NCI-H1694 treated with DMSO at 0.1 percent for 48 hours (cell line): ENCODE measurements around the gene SLC34A1.

Experiments used
- DNase-seq: peaks from one replicate; lab custom pipeline; 2025; lab: John Stamatoyannopoulos, UW

Gene SLC34A1

DNA sequence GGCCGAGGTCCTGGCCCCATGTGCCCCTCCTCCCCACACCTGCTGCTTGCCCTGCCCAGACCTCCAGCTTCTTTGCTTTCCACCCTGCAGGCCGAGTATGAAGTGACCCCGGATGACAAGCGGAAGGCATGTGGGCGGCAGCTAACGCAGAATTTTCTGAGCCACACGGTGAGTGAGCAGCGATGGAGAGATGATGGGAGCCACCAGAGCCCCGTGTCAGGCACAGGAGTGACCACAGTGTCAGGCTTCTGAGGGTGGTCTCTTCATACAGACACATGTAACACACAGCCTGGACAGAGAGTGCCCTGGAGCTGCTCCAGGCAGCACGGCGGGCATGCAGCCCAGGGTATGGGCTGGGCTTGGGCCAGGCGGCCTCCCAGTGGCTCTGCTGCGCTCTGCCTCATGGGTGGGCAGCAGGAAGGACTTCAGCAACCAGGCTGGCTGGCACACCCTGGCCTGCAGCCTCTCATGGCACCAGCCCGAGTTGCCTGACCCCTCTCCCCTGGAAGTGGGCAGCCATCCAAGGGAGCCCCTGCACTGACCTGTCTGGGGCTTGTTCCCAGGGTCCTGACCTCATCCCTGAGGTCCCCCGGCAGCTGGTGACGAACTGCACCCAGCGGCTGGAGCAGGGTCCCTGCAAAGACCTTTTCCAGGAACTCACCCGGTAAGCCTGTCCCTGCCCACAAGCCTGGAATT lies 48.1 kb downstream of the SLC34A1 start:
- DNase-seq, result no peak

DNA sequence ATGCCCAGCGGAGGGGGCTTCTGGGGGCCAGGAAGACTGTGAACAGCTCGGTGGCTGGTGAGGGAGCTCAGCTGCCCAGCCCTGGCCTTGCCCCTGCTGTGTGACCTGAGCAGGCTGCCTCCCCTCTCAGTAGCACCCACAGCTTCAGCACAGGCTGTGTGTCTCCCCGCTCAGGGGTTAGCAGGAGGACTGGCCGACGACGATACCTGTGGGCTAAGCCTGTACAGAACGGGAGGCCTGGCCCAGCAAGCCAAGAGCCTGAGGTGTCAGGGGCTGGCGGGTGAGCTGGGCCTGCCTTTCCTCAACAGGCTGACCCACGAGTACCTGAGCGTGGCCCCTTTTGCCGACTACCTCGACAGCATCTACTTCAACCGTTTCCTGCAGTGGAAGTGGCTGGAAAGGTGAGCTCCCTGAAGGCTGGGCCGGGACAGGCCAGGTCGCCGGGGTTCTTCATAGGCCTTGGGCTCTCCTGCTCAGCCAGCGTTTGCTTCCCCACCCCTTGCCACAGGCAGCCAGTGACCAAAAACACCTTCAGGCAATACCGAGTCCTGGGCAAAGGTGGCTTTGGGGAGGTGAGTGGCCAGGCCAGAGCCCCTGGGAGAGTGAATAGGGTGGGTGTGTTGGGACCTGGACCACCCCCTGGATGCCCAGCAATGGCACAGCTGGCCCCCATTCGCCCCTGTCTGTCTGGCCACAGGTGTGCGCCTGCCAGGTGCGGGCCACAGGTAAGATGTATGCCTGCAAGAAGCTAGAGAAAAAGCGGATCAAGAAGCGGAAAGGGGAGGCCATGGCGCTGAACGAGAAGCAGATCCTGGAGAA lies 48.8 kb downstream of the SLC34A1 start:
- no peak for DNase-seq

DNA sequence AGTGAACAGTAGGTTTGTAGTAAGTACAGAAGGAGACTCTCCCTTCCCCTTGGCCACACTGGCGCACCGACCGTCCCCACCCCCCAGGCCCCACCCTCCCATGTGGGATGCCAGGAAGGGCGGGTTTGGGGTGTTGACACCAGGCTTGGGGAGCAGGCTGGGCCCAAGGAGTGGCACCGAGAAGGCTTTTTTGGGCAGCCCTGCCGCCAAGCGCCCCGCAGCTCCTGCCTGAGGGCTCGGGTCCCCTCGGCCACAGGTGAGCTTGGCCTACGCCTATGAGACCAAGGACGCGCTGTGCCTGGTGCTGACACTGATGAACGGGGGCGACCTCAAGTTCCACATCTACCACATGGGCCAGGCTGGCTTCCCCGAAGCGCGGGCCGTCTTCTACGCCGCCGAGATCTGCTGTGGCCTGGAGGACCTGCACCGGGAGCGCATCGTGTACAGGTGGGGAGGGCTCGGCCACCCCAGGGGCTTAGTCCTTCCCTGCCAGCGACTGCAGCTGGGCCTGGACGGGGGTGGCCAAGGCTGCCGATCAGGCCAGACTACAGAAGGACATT lies 49.5 kb downstream of the SLC34A1 start:
- DNase-seq, result no peak

DNA sequence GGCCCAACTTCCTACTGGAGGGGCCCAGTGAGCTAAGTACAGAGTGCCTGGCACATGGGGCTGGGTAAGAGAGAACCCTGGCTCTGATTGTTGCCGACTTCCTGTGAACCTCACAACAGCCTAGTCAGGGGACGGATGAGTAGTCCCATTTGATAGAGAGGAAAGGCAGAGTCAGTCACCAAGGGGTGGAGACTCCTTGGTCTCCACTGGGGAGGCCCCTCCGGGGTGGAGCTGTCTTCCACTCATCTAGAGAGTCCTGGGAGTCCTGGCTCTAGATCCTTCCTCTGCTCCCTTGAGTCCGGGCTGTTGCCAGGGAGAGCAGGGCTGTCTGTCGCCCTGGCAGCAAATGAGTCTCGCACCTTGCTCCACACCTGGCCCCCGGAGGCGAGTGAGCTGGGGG lies 50.2 kb downstream of the SLC34A1 start:
- no peak for DNase-seq

DNA sequence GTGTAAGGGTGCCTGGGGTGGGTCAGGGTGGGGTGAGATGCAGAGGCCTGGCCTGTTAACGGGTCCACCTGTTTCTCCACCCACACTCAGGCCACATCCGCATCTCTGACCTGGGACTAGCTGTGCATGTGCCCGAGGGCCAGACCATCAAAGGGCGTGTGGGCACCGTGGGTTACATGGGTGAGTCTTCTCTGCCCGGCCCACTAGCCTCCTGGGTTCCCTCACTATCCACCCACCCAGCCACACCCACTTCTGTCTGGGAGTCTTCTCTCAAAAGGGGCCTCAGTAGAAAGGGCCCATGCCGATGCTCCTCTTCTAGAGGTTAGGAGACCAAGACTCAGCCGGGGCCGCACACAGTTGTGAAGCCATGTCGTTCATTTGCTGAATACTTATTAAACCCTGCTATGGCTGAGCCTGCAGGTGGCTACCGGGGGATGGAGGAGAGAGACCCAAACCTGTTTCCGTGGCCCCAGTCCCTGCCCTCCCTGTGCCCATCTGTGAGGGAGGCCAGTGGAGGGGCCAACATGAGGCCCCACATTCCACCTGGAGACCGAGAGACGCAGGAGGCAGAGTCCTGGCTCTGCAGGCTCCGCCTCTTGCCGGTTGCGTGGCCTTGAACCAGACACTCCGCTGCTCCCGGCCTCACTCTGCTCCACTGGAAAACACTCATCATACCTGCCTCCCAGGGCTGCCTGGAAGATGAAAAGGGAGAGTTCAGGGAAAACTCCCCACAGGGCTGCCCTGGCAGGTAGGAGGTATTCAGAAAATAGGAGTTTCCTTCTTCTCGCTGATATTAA lies 50.9 kb downstream of the SLC34A1 start:
- no peak for DNase-seq

DNA sequence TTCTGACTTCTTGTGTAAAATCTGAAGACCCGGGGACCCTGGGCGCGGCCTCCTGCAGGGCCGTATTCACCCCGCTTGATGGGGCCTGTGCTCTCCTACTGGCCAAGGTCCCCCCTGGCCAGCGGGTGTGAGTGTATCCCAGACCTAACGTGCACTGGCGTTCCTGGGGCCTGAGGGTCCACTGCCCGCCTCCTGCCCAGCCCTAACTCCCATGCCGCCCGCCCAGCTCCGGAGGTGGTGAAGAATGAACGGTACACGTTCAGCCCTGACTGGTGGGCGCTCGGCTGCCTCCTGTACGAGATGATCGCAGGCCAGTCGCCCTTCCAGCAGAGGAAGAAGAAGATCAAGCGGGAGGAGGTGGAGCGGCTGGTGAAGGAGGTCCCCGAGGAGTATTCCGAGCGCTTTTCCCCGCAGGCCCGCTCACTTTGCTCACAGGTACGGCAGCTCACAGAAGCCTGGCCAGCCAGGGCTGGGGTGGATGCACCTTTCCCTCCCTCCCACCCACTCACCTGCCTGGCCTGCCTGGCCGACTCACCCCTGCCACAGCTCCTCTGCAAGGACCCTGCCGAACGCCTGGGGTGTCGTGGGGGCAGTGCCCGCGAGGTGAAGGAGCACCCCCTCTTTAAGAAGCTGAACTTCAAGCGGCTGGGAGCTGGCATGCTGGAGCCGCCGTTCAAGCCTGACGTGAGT lies 51.8 kb downstream of the SLC34A1 start:
- DNase-seq, result no peak

DNA sequence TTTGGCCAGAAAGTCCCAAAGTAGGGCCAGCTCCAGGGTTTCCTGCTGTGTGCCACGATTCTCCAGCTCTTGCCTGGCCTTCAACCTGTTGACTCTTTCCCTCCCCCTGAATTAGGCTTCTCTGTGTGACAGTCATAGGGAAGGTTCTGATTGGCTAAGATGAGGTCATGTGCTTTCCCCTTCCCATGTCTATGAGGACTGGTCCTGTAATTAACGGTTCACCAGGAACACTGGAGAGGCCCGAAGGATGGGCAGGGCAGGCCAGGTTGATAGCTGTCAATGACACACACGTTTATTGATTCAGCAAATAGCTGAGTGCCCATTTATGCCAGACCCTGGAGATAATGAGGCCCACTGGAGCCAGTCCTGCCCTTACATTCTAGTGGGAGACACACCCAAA lies 53.4 kb downstream of the SLC34A1 start:
- DNase-seq, result no peak

DNA sequence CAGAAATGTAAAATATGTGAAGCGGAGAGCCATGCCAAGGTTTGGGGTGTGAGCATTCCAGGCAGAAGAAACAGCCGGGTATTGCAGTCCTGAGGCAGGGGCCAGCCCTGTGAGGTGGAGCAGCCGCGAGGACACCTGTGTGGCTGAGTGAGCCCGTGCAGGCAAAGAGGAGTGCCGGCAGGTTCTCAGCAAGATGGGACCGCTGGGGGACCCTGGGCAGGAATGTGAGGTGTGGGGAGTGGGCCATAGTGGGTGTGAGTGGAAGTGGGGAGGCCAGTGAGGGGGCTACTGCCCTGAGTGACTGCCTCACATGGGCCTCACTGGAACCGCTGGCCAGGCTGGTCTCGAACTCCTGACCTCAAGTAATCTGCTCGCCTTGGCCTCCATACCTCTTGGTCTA lies 54.2 kb downstream of the SLC34A1 start:
- DNase-seq, result no peak

DNA sequence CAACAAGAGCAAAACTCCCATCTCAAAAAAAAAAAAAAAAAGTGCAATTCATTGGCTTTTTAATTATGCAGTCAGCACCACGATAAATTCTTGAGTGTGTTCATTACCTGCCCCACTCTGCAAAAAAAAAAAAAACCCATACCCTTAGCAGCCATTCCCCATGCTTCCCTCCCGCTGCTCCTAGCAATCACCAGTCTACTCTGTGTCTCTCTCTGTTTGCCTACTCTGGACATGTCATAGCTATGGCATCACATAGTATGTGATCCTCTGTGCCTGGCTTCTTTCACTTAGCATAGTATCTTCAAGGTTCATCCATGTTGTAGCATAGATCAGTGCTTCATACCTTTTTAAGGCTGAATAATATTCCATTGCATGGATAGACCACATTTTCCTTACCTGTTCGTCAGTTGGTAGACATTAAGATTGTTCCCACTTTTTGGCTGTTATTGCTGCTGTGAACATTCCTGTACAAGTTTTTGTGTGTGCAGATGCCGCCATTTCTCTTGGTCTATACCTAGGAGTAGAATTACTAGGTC lies 55.4 kb downstream of the SLC34A1 start:
- no peak for DNase-seq

DNA sequence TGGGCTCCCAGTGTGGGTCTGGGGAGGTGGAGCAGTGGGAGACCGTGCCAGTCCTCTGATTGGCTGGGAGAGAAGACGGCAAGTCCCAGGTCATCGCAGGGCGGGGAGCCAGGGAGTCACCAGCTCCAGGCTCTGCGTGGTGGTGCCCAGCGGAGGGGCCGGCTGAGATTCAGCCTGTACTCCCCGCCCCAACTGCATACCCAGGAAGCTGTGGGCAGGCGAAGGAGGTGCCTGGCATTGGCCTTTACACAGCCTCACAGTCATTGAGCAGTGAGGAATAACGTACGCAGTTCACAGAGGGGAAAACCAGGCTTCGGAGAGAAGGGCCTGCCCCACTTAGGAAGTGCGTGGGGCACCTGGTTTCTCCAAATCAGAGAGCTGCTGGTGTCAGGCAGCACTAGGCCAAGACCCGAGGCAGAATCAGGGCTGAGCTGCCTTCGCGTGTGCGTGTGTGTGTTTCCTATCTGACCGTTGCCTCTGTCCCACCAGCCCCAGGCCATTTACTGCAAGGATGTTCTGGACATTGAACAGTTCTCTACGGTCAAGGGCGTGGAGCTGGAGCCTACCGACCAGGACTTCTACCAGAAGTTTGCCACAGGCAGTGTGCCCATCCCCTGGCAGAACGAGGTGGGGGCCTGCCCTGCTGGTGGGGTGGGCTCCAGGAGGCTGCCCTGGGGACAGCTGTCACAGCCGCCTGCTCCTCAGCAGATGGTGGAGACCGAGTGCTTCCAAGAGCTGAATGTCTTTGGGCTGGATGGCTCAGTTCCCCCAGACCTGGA lies 56.2 kb downstream of the SLC34A1 start:
- no peak for DNase-seq

DNA sequence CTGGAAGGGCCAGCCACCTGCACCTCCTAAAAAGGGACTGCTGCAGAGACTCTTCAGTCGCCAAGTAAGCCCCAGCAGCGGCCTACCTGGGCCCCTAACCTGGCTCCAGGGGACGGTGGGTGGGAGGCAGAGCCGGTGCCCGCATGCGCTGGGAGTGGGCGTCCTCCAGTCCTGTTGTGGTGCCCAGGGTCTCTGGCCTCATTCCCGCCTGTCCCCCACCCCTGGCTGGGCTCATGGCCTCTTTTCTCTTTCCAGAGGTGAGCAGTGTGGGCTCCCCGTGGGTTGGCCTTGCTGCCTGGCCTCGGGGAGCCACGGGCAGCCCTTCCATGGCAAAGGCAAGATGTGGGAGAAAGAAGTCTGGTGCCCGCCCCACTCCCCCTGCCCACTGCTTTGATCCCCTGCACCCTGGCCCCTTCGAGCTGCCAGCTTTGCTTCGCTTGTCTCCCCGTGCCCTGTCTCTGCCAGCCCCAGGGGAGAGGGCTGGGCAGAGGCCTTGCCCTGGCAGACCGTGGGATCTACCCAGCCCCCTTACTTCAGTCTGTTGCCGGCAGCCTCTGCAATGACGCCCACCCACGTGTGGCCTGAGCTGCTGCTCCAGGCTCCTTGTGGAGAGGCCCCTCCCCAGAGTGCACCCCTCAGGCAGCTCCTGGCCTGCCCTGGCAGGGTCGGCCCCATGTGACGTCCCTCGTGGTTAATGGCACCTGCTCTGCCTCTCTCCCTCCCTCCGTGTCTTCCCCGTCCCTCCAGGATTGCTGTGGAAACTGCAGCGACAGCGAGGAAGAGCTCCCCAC lies 57.0 kb downstream of the SLC34A1 start:
- DNase-seq, result no peak

DNA sequence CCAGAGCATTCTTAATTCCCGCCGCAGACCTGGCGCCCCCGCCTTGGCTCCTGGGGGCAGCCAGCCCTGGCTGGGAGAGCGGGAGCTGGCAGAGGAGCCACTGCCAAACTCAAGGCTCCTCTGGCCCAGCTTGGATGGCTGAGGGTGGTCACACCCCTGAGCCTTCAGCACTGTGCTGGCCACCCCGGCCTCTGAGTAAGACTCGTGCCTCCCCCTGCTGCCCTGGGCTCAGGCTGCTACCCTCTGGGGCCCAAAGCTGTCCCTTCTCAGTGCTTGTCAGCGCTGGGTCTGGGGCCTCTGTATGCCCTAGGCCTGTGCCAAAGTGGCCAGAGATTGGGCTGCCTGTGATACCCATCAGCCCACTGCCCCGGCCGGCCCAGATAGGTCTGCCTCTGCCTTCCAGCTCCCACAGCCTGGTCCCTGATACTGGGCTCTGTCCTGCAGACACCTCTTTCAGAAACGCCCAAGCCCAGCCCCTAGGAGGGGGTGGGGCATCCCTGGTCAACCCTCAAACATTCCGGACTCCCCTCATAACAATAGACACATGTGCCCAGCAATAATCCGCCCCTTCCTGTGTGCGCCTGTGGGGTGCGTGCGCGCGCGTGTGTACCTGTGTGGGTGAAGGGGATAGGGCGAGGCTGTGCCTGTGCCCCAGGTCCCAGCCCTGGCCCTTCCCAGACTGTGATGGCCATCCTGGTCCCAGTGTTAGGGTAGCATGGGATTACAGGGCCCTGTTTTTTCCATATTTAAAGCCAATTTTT lies 58.0 kb downstream of the SLC34A1 start:
- no peak for DNase-seq

DNA sequence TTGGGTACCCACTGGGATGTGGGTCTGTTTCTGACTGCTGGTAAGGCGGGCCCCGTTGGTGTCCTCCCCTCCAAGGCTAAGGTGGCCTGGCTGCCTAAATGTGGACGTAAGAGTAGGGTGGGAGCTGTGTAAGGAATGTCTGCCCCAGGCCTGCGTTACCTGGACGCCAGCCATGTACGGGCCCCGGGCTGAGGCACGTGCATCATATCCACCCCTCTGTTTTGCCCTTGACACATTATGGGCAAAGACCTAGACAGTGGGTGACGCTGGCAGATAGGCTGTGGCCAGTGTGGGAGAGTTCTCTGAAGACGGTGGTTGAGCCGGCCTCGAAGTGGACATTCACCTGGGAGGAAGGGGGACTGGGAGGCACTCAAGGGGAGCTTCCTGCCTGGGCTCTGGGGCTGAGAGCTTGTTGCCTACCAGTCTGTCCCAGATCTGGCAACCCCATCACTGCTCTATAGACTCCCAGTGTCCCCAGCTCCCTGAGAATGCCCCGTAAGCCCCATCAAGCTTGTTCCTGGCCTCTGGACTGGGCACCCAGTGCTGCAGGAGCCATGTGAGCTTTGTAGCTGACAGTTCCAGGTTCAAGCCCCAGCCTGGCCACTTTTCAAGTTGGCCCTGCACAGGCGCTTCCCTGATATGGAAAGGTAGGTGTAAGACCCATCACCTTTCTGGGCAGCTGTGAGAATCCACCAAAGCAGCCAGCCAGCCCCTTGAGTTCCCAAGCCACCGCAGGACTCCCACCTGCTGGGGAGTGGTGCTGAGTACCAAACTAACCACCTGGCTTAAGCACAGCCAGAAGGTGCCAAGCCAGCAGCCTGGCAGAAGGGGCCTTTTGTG lies 59.1 kb downstream of the SLC34A1 start:
- DNase-seq, result no peak

DNA sequence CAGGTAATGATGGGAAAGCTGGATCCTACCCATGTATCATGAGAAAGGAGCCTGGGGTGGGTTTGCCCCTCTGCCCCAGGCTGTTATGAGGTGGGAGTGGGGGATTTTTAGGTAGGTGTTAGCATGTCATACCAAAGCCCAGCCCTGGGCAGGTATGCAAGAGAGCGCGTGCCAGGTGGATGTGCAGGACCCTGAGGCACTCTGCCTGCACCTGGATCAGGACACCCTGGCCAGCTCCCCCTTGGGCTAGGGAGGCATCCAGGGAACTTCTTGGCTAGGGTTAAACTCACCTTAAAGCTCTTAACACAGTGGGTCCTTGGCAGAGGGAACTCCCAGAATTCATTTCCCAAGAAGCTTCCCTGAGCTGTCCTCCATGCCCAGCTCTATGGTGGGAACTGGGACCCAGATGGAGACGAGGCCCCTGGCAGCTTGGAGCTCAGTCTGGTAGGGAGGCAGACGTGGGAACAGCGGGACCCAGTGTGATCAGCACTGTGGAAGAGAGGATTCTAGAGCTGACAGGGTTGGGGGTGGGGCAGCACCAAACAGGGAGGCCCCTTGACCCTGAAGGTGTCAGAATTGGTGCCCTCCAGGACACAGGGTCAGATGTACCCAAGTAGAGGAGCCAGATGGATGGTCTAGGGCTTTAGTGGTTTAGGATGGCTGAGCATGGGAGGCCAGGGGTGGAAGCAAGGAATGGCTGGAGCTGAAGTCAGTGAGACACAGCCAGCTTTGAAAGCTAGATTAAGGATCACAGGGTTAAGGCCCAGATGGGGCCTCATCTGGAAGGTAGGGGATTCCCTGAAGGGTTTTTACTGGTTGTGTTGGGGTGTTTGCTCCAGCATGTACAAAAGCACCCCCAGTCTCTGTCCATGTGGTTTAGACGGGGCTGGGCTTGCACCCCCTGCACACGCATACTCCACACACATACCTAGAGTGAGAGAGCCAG lies 60.1 kb downstream of the SLC34A1 start:
- no peak for DNase-seq

DNA sequence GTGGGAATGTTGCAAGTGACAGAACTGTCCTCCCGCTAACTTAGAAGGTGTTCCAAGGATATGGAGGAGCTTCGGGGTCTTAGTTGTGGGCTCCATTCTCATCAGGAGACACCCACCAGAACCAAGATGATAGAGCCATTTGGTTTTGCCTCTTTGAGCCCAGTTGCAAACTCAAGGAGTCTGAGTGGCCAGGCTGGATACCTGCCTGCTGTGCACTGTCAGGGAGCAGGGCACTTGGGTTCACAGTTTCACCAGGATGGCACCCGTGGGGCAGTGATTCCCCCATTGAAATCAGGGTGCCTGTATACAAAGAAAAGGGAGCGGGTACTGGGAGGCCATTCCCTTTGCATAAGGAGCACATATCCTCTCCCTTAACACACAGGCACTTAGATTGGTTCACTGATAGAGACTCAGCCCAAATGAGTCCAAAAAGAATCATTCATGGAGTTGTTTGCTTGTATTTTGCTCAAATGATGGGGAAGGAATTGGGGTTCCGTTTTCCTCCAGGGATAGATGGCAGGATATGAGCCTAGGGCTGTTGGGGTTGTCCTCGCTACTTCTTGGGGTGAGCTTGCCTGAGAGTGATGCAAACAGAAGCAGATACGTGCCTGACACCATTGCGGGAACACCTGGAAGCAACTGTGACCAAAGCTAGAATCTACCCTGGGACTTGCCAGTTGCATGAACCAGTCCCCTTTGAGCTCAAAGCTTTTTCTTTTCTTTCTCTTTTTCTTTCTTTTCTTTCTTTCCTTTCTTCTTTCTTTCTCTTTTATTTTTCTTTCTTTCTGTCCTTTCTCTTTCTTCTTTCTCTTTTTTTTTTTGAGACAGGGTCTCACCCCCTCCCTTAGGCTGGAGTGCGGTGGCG lies 61.0 kb downstream of the SLC34A1 start:
- no peak for DNase-seq

DNA sequence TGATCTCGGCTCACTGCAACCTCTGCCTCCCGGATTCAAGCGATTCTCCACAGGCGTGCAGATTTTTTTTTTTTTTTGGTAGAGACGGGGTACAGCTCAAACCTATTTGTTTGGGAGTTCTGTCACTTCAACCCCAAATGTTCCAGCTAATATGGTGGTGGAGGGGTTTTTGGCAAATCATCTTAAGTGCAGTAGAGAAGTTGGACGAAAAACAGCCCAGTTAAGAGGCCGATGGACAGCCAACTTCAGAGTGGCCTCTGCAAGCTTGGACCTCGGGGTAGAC lies 61.6 kb downstream of the SLC34A1 start:
- no peak for DNase-seq
